Measurements from ENCODE around the gene SYNM. TPM values are rescaled to one million over a fixed set of nuclear protein-coding genes. Genes with fewer than 3 reads are reported as not detected.
A peak's percentile ranks its signal among the peaks of the same experiment; 100 is the strongest.

Gene SYNM
- total and polyA plus RNA-seq, 2 donors from 2014 or later, result 4.5 to 23.2 TPM

DNA sequence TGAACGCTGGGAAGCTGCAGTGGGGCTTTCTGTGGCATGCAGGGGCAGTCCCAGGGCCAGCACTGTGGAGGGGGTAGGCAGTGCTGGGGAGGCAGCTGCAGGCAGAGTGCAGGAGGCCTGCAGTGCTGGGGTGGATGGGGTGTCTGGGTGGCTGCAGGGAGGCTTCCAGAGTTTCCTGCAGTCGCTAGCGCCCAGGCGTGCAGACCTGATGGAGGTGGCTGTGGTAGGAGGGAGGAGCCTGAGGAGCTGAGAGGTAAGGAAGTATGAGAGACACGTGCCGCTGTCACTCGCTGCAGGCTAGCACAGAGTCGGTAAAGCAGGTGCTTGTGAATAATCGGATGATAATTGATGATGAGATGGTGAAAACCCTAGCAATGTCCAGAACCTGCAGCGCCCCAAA lies 16.3 kb downstream of the SYNM start:
- DNase-seq, result peak in 1 of 5 donors; percentile 60
- intact Hi-C loops (cut with DNase I), result no loop called here
- Histone ChIP-seq H3K27me3 (ENCODE audit: control insufficient read depth, insufficient read depth, low read length) (no peaks in the 10 kb centered on the region), H3K9ac (ENCODE audit: low read length in 3 of 3) (no peak overlapping the region), H3K9me3 (ENCODE audit: control insufficient read depth in 2 of 3, insufficient read depth in 1 of 3, low read length in 3 of 3) (no peaks in the 10 kb centered on the region), H3K4me3 (ENCODE audit: low read length in 3 of 3) (no peak overlapping the region), H3K36me3 (ENCODE audit: control insufficient read depth in 2 of 3, insufficient read depth in 3 of 3, low read length in 3 of 3) (no peaks in the 10 kb centered on the region), H3K27ac (ENCODE audit: low read depth in 2 of 2, low read length in 2 of 2) (no peak overlapping the region), H3K4me1 (ENCODE audit: control insufficient read depth in 2 of 3, insufficient read depth in 2 of 3, low read depth in 1 of 3, low read length in 3 of 3) (peaks cover 3 to 21% (median 6%) of the 10 kb centered on the region in 3 donors)
- TF ChIP-seq CTCF (IDR thresholded peaks at IDR 0.05; ENCODE audit: borderline replicate concordance, extremely low read depth, insufficient read depth), result no peak
- no peak for FAIRE-seq

DNA sequence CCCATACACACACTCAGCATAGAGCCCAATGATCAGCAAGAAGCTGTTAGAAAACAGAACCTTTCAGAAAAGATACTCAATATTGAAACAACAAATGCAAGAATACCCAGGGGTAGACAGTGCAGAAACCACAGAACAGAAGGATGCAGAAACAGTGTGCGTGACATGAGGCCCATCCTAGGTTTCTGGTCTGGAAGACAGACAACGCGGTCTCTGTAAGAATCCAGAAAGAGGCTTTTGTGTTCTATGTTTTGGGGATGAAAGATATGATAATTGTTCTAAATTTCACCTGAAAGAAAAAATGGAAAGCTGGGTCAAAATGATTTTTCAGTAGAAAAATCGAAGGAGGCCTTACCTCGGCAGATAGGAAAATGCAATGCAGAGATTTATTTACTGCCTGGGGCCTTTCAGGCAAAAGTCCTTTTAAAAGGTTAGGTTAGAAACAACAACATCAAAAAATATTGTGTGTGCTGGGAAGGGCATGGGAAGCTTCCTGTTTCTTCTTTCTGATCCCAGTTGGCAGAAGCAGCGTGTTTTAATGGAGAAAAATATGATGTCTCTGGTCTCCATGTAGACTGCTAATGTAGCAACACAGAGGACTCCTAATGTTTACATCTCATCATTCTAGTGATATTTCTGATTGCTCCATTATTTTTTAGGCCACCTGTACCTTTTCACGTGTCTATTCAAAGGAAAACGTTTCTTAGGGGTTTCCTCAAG lies 17.0 kb downstream of the SYNM start:
- intact Hi-C loops (cut with DNase I), result no loop called here
- no peak overlapping the region for H3K27ac ChIP-seq (ENCODE audit: low read depth in 2 of 2, low read length in 2 of 2)

DNA sequence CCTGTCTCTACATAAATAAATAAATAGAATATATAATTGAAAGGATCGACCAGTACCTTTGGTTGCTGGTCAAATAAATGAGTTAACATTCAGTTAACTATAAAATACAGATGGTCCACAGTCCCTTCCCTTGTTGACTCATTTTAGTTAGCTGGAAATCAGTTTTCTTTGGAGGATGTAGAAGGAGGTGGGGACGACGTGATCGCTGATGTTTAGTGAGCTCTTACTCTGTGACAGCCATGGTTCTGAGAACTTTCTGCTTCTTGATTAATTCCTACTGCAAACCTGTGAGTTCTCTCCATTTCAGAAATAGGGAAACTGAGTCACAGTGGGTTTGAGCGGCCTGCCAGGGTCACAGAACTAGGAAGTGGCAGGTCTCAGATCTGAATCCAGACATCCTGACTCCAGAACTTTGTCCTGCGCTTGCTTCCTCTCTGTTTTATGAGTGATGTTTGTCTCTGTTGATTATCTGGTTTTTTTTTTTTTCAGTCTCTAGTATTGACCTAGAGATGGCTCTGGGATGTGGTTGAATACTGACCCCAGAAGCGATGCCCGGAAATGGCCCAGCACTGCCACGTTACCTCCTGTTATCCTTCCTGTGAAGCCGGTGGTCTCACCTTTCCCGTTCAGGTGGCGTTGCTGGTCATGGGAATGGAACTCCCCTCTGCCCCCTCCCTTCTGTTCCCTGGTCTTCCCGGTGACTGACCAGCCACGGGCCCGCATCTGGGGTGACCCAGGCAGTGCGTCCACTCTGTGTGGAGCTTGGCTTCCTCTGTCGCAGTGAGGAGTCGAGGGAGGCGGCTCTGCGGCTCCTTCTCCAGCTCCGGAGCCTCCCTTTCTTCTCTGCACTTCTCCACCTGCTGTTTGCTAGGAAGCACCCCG lies 18.2 kb downstream of the SYNM start:
- FAIRE-seq, result no peak
- Histone ChIP-seq H3K4me3 (ENCODE audit: low read length in 3 of 3) (peak overlapping the region in 1 of 3 donors; percentile 50), H3K9ac (ENCODE audit: low read length in 3 of 3) (peak overlapping the region in 1 of 3 donors; percentile 37), H3K9me3 (ENCODE audit: control insufficient read depth in 2 of 3, insufficient read depth in 1 of 3, low read length in 3 of 3) (no peaks in the 10 kb centered on the region), H3K4me1 (ENCODE audit: control insufficient read depth in 2 of 3, insufficient read depth in 2 of 3, low read depth in 1 of 3, low read length in 3 of 3) (peaks cover 3 to 21% (median 6%) of the 10 kb centered on the region in 3 donors), H3K27ac (ENCODE audit: low read depth in 2 of 2, low read length in 2 of 2) (peak overlapping the region; percentile 82), H3K36me3 (ENCODE audit: control insufficient read depth in 2 of 3, insufficient read depth in 3 of 3, low read length in 3 of 3) (no peaks in the 10 kb centered on the region), H3K27me3 (ENCODE audit: control insufficient read depth, insufficient read depth, low read length) (no peaks in the 10 kb centered on the region)
- DNase-seq, result peak in 1 of 5 donors; percentile 20
- intact Hi-C loops (cut with DNase I), result no loop called here
- no peak for TF ChIP-seq CTCF (IDR thresholded peaks at IDR 0.05; ENCODE audit: borderline replicate concordance, extremely low read depth, insufficient read depth)

More for the DNA sequence above, 17.0 kb downstream of the SYNM start:
- Histone ChIP-seq H3K4me3 (ENCODE audit: low read length in 3 of 3) (no peak overlapping the region), H3K9ac (ENCODE audit: low read length in 3 of 3) (no peak overlapping the region), H3K36me3 (ENCODE audit: control insufficient read depth in 2 of 3, insufficient read depth in 3 of 3, low read length in 3 of 3) (no peaks in the 10 kb centered on the region), H3K27me3 (ENCODE audit: control insufficient read depth, insufficient read depth, low read length) (no peaks in the 10 kb centered on the region), H3K9me3 (ENCODE audit: control insufficient read depth in 2 of 3, insufficient read depth in 1 of 3, low read length in 3 of 3) (no peaks in the 10 kb centered on the region), H3K4me1 (ENCODE audit: control insufficient read depth in 2 of 3, insufficient read depth in 2 of 3, low read depth in 1 of 3, low read length in 3 of 3) (peaks cover 3 to 21% (median 6%) of the 10 kb centered on the region in 3 donors)
- no peak for TF ChIP-seq CTCF (IDR thresholded peaks at IDR 0.05; ENCODE audit: borderline replicate concordance, extremely low read depth, insufficient read depth)
- FAIRE-seq, result no peak
- no peak for DNase-seq

All from kidney (tissue), 14 donors.